K562 (cell line): Measurements from ENCODE around the gene STUM. TPM values are rescaled to one million over a fixed set of nuclear protein-coding genes. Genes with fewer than 3 reads are reported as not detected.

Experiments used
- ATAC-seq: fragments of 200-7000 bp; cut with Tn5 transposase; 3 replicates; pipeline ENCODE4 v1.9.1; 2020; ENCODE audit warnings: moderate library complexity
- BruUV-seq: library from RNA; stranded (reverse); fragments of 400-500 nt; replicated peaks from 2 replicates; lab custom pipeline; 2021; lab: Mats Ljungman, UMichigan
- CTCF ChIA-PET: fragments of 300-600 bp; formaldehyde crosslinking; extraction: SDS; loops from one replicate; lab custom pipeline; 2021; ENCODE audit warnings: low intra/inter-chr PET ratio; lab: Yijun Ruan, JAX
- POLR2A ChIA-PET: fragments of 300-600, 350-650 bp; sonication (Branson Sonifier 250); formaldehyde crosslinking; extraction: SDS; loops from one replicate; lab custom pipeline; 2021; ENCODE audit warnings: antibody characterized with exemption, inconsistent platforms; lab: Yijun Ruan, JAX
- DNase-seq, 4 experiments: peaks; one replicate each; pipeline versions ENCODE4 v3.0.0 to v3.0.0-alpha.2; 2011 to 2018; ENCODE audit warnings: low spot score in 3 of 4, mixed read lengths in 3 of 4; ENCODE audit errors: extremely low read depth in 1 of 4
- FAIRE-seq: peaks from 2 replicates; lab custom pipeline; 2011; peaks lifted over from hg19 to GRCh38; lab: Jason Lieb, UNC
- H2AFZ ChIP-seq: 2 replicates; pipeline ENCODE4 v1.6.0; 2011; ENCODE audit warnings: low read depth, low read length, control low read depth, inconsistent platforms
- H3K27ac ChIP-seq: fragments of 200-600 bp; 3 replicates; pipeline ENCODE4 v1.8.0; 2011; ENCODE audit warnings: low read depth, mild to moderate bottlenecking, control low read depth, inconsistent platforms, low read length, moderate library complexity, mixed read lengths; ENCODE audit errors: extremely low read depth
- H3K27me3 ChIP-seq, 2 experiments: fragments of 300-600 bp in 1 of 2; 2 replicates in 1 of 2; 3 replicates in 1 of 2; pipeline versions ENCODE4 v1.6.0 to v1.8.0; 2011; ENCODE audit warnings: inconsistent platforms in 2 of 2, low read length in 2 of 2, mild to moderate bottlenecking in 1 of 2, mixed read lengths in 1 of 2, moderate library complexity in 1 of 2; ENCODE audit not compliant: control insufficient read depth in 2 of 2, insufficient read depth in 2 of 2
- H3K36me3 ChIP-seq: fragments of 300-600 bp; 3 replicates; pipeline ENCODE4 v1.8.0; 2011; ENCODE audit warnings: mild to moderate bottlenecking, low read length, inconsistent platforms; ENCODE audit not compliant: control insufficient read depth, insufficient read depth
- H3K4me1 ChIP-seq, 2 experiments: fragments of 200-600 bp in 1 of 2; replicated peaks in 1 of 2; 2 replicates in 1 of 2; 3 replicates in 1 of 2; pipeline versions ENCODE4 v1.5.1 to v1.8.0; 2011; ENCODE audit warnings: inconsistent platforms in 2 of 2, low read length in 2 of 2, mild to moderate bottlenecking in 1 of 2, mixed read lengths in 1 of 2, moderate library complexity in 1 of 2; ENCODE audit not compliant: control insufficient read depth in 2 of 2, insufficient read depth in 2 of 2
- H3K4me2 ChIP-seq: 2 replicates; pipeline ENCODE4 v1.6.1; 2011; ENCODE audit warnings: low read length, control low read depth, inconsistent platforms, mixed read lengths; ENCODE audit not compliant: insufficient read depth
- H3K4me3 ChIP-seq: fragments of 200-600 bp; sonication (generic), shearing (Covaris generic); 2 replicates; pipeline ENCODE4 v1.5.1; 2016; ENCODE audit warnings: control low read depth, inconsistent platforms
- H3K79me2 ChIP-seq: fragments of 200-600 bp; 3 replicates; pipeline ENCODE4 v1.8.0; 2011; ENCODE audit warnings: low read length, inconsistent platforms; ENCODE audit not compliant: control insufficient read depth, insufficient read depth
- H3K9ac ChIP-seq, 2 experiments: 2 replicates each; pipeline versions ENCODE4 v1.6.0 to v1.6.1; 2011; ENCODE audit warnings: low read depth in 2 of 2, low read length in 2 of 2, control low read depth in 1 of 2, inconsistent platforms in 1 of 2, mild to moderate bottlenecking in 1 of 2, mixed read lengths in 1 of 2; ENCODE audit not compliant: insufficient read depth in 1 of 2
- H3K9me1 ChIP-seq: one replicate; pipeline ENCODE4 v1.6.0; 2011; ENCODE audit warnings: inconsistent platforms, mild to moderate bottlenecking, low read length, moderate library complexity; ENCODE audit not compliant: control insufficient read depth, insufficient read depth
- H3K9me3 ChIP-seq: replicated peaks from 2 replicates; pipeline ENCODE4 v1.5.1; 2011; ENCODE audit warnings: low read depth, low read length, inconsistent platforms; ENCODE audit not compliant: control insufficient read depth, insufficient read depth
- H4K20me1 ChIP-seq: replicated peaks from 2 replicates; pipeline ENCODE4 v1.6.1; 2011; ENCODE audit warnings: low read length, inconsistent platforms, mixed read lengths; ENCODE audit not compliant: control insufficient read depth, insufficient read depth
- CREM ChIP-seq: IDR thresholded peaks from 2 replicates; pipeline ENCODE4 v1.6.1; 2014; ENCODE audit warnings: antibody characterized with exemption, low read depth
- CTCF ChIP-seq, 3 experiments: IDR thresholded peaks in 2 of 3; conservative IDR thresholded peaks in 1 of 3; 2 replicates each; pipeline ENCODE4 v1.5.1; 2011 to 2012; ENCODE audit warnings: low read length in 3 of 3, mild to moderate bottlenecking in 3 of 3, control low read depth in 2 of 3, improper control_type of control experiment in 1 of 3, inconsistent platforms in 1 of 3, low read depth in 1 of 3, mixed read lengths in 1 of 3, moderate library complexity in 1 of 3; ENCODE audit not compliant: insufficient read depth in 2 of 3
- DNMT1 ChIP-seq: fragments of 450-650 bp; IDR thresholded peaks from 2 replicates; pipeline ENCODE4 v1.6.1; 2016; ENCODE audit warnings: antibody characterized with exemption, mild to moderate bottlenecking
- ETV1 ChIP-seq: fragments of 450-650 bp; conservative IDR thresholded peaks from 2 replicates; pipeline ENCODE4 v1.6.1; 2016; ENCODE audit warnings: missing genetic modification characterization, control low read depth, low read depth, missing compliant biosample characterization
- KLF1 ChIP-seq: fragments of 450-650 bp; IDR thresholded peaks from 2 replicates; pipeline ENCODE4 v1.6.1; 2016; ENCODE audit warnings: missing genetic modification characterization, missing compliant biosample characterization
- KLF13 ChIP-seq: fragments of 450-650 bp; IDR thresholded peaks from 2 replicates; pipeline ENCODE4 v1.6.1; 2016; ENCODE audit warnings: missing genetic modification characterization, low read depth, mild to moderate bottlenecking, missing compliant biosample characterization, moderate library complexity, borderline replicate concordance
- LARP7 ChIP-seq: fragments of 450-650 bp; IDR thresholded peaks from 2 replicates; pipeline ENCODE4 v1.6.1; 2016
- RCOR1 ChIP-seq, 2 experiments: IDR thresholded peaks; 2 replicates each; pipeline ENCODE4 v1.6.1; 2012; ENCODE audit warnings: low read depth in 2 of 2, low read length in 2 of 2, borderline replicate concordance in 1 of 2, improper control_type of control experiment in 1 of 2
- SP1 ChIP-seq: sonication (generic); formaldehyde crosslinking; IDR thresholded peaks from 2 replicates; pipeline ENCODE4 v1.8.1; 2022; ENCODE audit warnings: mild to moderate bottlenecking, missing genetic modification reagents
- ZNF277 ChIP-seq: fragments of 250-450 bp; sonication (Bioruptor Pico); IDR thresholded peaks from 2 replicates; pipeline ENCODE4 v1.8.0; 2022; ENCODE audit warnings: inconsistent platforms, mild to moderate bottlenecking, moderate library complexity, borderline replicate concordance
- WGBS: fragments of 100-300 bp; shearing (Covaris generic); methylation state at CpG from one replicate; pipeline ENCODE4 v1.1.6; 2016; ENCODE audit warnings: low coverage, mixed read lengths; ENCODE audit not compliant: insufficient coverage; ENCODE audit errors: missing lambda C conversion rate; 5-methylcytosine and 5-hydroxymethylcytosine counted together
- in situ Hi-C: fragments of 300-500 bp; cut with MboI; formaldehyde crosslinking; loops from 4 replicates; pipeline ENCODE4 v1.15.0; 2018; ENCODE audit warnings: inconsistent platforms, mixed read lengths
- intact Hi-C: fragments of 100-400 bp; cut with micrococcal nuclease; formaldehyde crosslinking; loops from 2 replicates; pipeline ENCODE4 v1.14.2; 2022
- polyA plus RNA-seq, 8 experiments: library from polyadenylated mRNA; depleted of rRNA in 4 of 8; stranded (reverse) in 5 of 8; unstranded in 3 of 8; fragments of >200 nt; fragmentation: Nextera tagmentation in 2 of 8; fragmentation: Illumina TruSeq in 1 of 8; extraction: Ambion mirVana in 2 of 8; extraction: Trizol in 1 of 8; gene quantifications; 2 replicates each; pipeline versions ENCODE4 v1.2.1 to v1.2.3, GENCODE V29; 2011 to 2014; ENCODE audit warnings: inconsistent platforms in 1 of 8, missing spikeins in 1 of 8
- total RNA-seq, 7 experiments: library from RNA; depleted of rRNA in 6 of 7; stranded (reverse); fragments of >200 nt in 6 of 7; fragmentation: Illumina TruSeq in 2 of 7; extraction: Trizol in 2 of 7; gene quantifications; 2 replicates each; pipeline versions ENCODE4 v1.2.1 to v1.2.3, GENCODE V29; 2011 to 2021; ENCODE audit warnings: low replicate concordance in 1 of 7
- TF ChIP-seq, protein P1 (sequence below): fragments of 250-450 bp; sonication (Bioruptor Pico); IDR thresholded peaks from 2 replicates; pipeline ENCODE4 v1.9.0; 2021; ENCODE audit warnings: mild to moderate bottlenecking
- TF ChIP-seq, protein P2 (sequence below): fragments of 150-350 bp; IDR thresholded peaks from 2 replicates; pipeline ENCODE4 v1.6.1; 2014; ENCODE audit warnings: low read depth, mild to moderate bottlenecking, low read length, borderline replicate concordance

The STUM gene
- total and polyA plus RNA-seq, 9 of the 15 experiments (the other 6 are each of a cell fraction or from before 2014, with no cell fraction given), result not detected

- DNase-seq, result peak; percentile 68 to 76 (median 75)
- POLR2A ChIA-PET, result interaction anchor here (0.8 to 1.2 kb wide), 4 partner anchors 8 to 179 kb away, joined by 3 to 4 read pairs (median 3); no protein-coding TSS in a partner anchor
- 15% methylated on average over 29 of the region's 29 CpGs for WGBS
- TF ChIP-seq, protein P1, sequence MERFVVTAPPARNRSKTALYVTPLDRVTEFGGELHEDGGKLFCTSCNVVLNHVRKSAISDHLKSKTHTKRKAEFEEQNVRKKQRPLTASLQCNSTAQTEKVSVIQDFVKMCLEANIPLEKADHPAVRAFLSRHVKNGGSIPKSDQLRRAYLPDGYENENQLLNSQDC, result no peak
- TF ChIP-seq DNMT1, result no peak
- TF ChIP-seq SP1, result no peak
- TF ChIP-seq ZNF277 (CRISPR knock-in tag), result no peak
- TF ChIP-seq, protein P2, sequence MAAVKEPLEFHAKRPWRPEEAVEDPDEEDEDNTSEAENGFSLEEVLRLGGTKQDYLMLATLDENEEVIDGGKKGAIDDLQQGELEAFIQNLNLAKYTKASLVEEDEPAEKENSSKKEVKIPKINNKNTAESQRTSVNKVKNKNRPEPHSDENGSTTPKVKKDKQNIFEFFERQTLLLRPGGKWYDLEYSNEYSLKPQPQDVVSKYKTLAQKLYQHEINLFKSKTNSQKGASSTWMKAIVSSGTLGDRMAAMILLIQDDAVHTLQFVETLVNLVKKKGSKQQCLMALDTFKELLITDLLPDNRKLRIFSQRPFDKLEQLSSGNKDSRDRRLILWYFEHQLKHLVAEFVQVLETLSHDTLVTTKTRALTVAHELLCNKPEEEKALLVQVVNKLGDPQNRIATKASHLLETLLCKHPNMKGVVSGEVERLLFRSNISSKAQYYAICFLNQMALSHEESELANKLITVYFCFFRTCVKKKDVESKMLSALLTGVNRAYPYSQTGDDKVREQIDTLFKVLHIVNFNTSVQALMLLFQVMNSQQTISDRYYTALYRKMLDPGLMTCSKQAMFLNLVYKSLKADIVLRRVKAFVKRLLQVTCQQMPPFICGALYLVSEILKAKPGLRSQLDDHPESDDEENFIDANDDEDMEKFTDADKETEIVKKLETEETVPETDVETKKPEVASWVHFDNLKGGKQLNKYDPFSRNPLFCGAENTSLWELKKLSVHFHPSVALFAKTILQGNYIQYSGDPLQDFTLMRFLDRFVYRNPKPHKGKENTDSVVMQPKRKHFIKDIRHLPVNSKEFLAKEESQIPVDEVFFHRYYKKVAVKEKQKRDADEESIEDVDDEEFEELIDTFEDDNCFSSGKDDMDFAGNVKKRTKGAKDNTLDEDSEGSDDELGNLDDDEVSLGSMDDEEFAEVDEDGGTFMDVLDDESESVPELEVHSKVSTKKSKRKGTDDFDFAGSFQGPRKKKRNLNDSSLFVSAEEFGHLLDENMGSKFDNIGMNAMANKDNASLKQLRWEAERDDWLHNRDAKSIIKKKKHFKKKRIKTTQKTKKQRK, result no peak
- TF ChIP-seq LARP7, result no peak
- TF ChIP-seq KLF1 (tag), result peak; percentile 89
- peak in 1 of 2 experiments; percentile 58; a peak in 2 of 4 replicates for TF ChIP-seq RCOR1 (IDR thresholded peaks at IDR 0.05; ENCODE audit: borderline replicate concordance in 1 of 2, low read depth in 2 of 2, low read length in 2 of 2)
- TF ChIP-seq KLF13 (tag), result no peak
- TF ChIP-seq CTCF (IDR thresholded peaks at IDR 0.05 in 2 of 3, conservative IDR thresholded peaks at IDR 0.05 in 1 of 3; ENCODE audit: insufficient read depth in 2 of 3, low read depth in 1 of 3, low read length in 3 of 3), result peak; percentile 82 to 86 (median 83)
- TF ChIP-seq CREM, result peak; percentile 44
- TF ChIP-seq ETV1 (tag), result no peak
These were observed 88.8 kb downstream of the STUM start for GRCh38 chr1:226637147-226637935.

More at GRCh38 chr1:226637147-226637935, 88.8 kb downstream of the STUM start:
- no peaks in the 10 kb centered on the region for H3K9me3 ChIP-seq
- FAIRE-seq (peak; percentile 96), ATAC-seq (peak; percentile 82)
- H3K9me1 ChIP-seq, result no peaks in the 10 kb centered on the region
- no peak overlapping the region for H2AFZ ChIP-seq
- no peak overlapping the region for H3K9ac ChIP-seq
- H3K27ac ChIP-seq, result no peak overlapping the region
- in situ Hi-C loops, result loop anchor here (5.0 to 10.0 kb wide), 3 partner anchors 190 to 1317 kb away; no protein-coding TSS in a partner anchor
- no peak overlapping the region for H3K4me2 ChIP-seq
- BruUV-seq, result no TSS peak
- intact Hi-C loops, result loop anchor here (5.0 kb wide), 1 partner anchor 40 kb away; no protein-coding TSS in a partner anchor
- CTCF ChIA-PET, result interaction anchor here (0.6 to 1.1 kb wide), 2 partner anchors 802 to 844 kb away, joined by 3 to 5 read pairs; no protein-coding TSS in a partner anchor
- H3K27me3 ChIP-seq, result peaks cover 46 to 90% of the 10 kb centered on the region in 2 experiments
- H3K79me2 ChIP-seq, result no peaks in the 10 kb centered on the region
- H3K36me3 ChIP-seq, result no peaks in the 10 kb centered on the region
- peaks cover 0 to 26% of the 10 kb centered on the region in 2 experiments; a peak in 2 of 5 replicates for H3K4me1 ChIP-seq
- 0 out of 2 replicates have a peak, but pooled peaks cover 10% of the 10 kb centered on the region for H4K20me1 ChIP-seq
- H3K4me3 ChIP-seq, result no peak overlapping the region
